Retinal pigment epithelial cell (primary cell): Measurements from ENCODE around the gene SLC2A13.
"Not testable (repeated sequence)": the region's sequence is repeated elsewhere in the genome, so short reads cannot be mapped to it uniquely, and the experiment has no call there.

Source experiments
- DNase-seq: peaks from one replicate; pipeline ENCODE4 v3.0.0-alpha.2; 2010; ENCODE audit warnings: low read depth
- H3K4me3 ChIP-seq: 2 replicates; pipeline ENCODE4 v1.5.1; 2011; ENCODE audit warnings: mild to moderate bottlenecking, low read length, control low read depth, moderate library complexity
- CTCF ChIP-seq: conservative IDR thresholded peaks from 2 replicates; pipeline ENCODE4 v1.5.1; 2011; ENCODE audit warnings: low read depth, low read length, control low read depth, inconsistent platforms

SLC2A13 gene

GRCh38 chr12:39755478-39755877 is 350.4 kb downstream of the SLC2A13 start:
- no peak for DNase-seq
- H3K4me3 ChIP-seq: no peak overlapping the region
- TF ChIP-seq CTCF: no peak

- DNase-seq: no peak
- TF ChIP-seq CTCF: no peak
- H3K4me3 ChIP-seq: no peak overlapping the region
Measured at GRCh38 chr12:39752482-39753137, 353.3 kb downstream of the SLC2A13 start.

GRCh38 chr12:39746151-39746550 is 359.7 kb downstream of the SLC2A13 start:
- DNase-seq, H3K4me3 ChIP-seq: not testable (repeated sequence)

GRCh38 chr12:39743655-39744054 is 362.2 kb downstream of the SLC2A13 start:
- H3K4me3 ChIP-seq: no peak overlapping the region
- DNase-seq: no peak
- TF ChIP-seq CTCF: no peak

- H3K4me3 ChIP-seq: no peak overlapping the region
- DNase-seq: no peak
- TF ChIP-seq CTCF: no peak
Measured at GRCh38 chr12:39736406-39736805, 369.5 kb downstream of the SLC2A13 start.

GRCh38 chr12:39723831-39724230 is 382.1 kb downstream of the SLC2A13 start:
- no peak overlapping the region for H3K4me3 ChIP-seq
- no peak for TF ChIP-seq CTCF
- DNase-seq: no peak

GRCh38 chr12:39722504-39722903 is 383.4 kb downstream of the SLC2A13 start:
- H3K4me3 ChIP-seq: no peak overlapping the region
- TF ChIP-seq CTCF: no peak
- no peak for DNase-seq
